Right atrium auricular region (tissue), 2 donors: ENCODE results near the gene CDS1. TPM values are rescaled to one million over a fixed set of nuclear protein-coding genes. Genes with fewer than 3 reads are reported as not detected.

Source experiments
- DNase-seq: peaks from one replicate; pipeline ENCODE4 v3.0.0-alpha.2; 2019; ENCODE audit warnings: low spot score
- H3K27ac ChIP-seq, 2 donors: fragments of 200-600 bp; sonication (generic); 1 replicate in 1 of 2; 2 replicates in 1 of 2; pipeline ENCODE4 v1.5.1; 2016 to 2019
- H3K27me3 ChIP-seq, 2 donors: fragments of 200-600 bp; sonication (generic); one replicate each; pipeline versions ENCODE4 v1.5.1 to v1.6.0; 2017 to 2019
- H3K36me3 ChIP-seq: fragments of 200-600 bp; sonication (generic); one replicate; pipeline ENCODE4 v1.5.1; 2016
- H3K4me1 ChIP-seq, 2 donors: fragments of 200-600 bp; sonication (generic); one replicate each; pipeline versions ENCODE4 v1.5.1 to v1.6.0; 2017 to 2019
- H3K4me3 ChIP-seq, 2 donors: fragments of 200-600 bp; sonication (generic); 1 replicate in 1 of 2; 2 replicates in 1 of 2; pipeline ENCODE4 v1.5.1; 2017 to 2019; ENCODE audit warnings: mild to moderate bottlenecking in 1 of 2, moderate library complexity in 1 of 2
- H3K9me3 ChIP-seq, 2 donors: fragments of 200-600 bp; sonication (generic); one replicate each; pipeline ENCODE4 v1.5.1; 2019
- total RNA-seq, 2 donors: library from RNA; depleted of rRNA; stranded (reverse); fragments of >200 nt; gene quantifications; one replicate each; pipeline ENCODE4 v1.1.0, GENCODE V29; 2016
- TF ChIP-seq, protein P1 (sequence below), 2 donors: fragments of 200-600 bp; sonication (generic); IDR thresholded peaks; one replicate each; pipeline ENCODE4 v1.5.1; 2019; ENCODE audit warnings: antibody characterized with exemption in 2 of 2

Gene CDS1
- total RNA-seq, 2 donors from 2014 or later = 0.30 to 0.98 TPM

DNA sequence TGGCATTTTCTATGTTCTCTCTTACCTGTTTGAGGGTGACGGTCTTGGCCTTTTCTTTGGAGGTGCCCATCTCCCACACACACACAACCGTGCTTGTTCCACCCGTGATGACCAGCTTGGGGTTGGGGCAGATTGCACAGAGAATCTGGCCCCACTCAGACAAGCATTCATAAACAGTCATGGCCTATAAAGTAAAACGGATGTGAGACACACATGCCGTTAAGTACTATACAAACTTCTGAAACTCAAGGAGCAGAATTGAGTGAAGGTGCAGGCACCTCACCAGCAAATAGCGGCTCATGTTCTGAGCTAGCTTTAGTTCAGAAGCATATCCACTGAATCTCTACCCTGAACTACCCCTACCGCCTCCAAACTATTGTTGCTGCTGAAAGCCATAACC is 107.6 kb downstream of the CDS1 start:
- H3K36me3 ChIP-seq = peaks cover 68% of the 10 kb centered on the region
- no peaks in the 10 kb centered on the region for H3K27me3 ChIP-seq
- DNase-seq = no peak
- H3K9me3 ChIP-seq = no peaks in the 10 kb centered on the region
- H3K27ac ChIP-seq = no peak overlapping the region
- H3K4me1 ChIP-seq = peaks cover 0 to 7% of the 10 kb centered on the region in 2 donors
- no peak overlapping the region for H3K4me3 ChIP-seq
- TF ChIP-seq, protein P1, sequence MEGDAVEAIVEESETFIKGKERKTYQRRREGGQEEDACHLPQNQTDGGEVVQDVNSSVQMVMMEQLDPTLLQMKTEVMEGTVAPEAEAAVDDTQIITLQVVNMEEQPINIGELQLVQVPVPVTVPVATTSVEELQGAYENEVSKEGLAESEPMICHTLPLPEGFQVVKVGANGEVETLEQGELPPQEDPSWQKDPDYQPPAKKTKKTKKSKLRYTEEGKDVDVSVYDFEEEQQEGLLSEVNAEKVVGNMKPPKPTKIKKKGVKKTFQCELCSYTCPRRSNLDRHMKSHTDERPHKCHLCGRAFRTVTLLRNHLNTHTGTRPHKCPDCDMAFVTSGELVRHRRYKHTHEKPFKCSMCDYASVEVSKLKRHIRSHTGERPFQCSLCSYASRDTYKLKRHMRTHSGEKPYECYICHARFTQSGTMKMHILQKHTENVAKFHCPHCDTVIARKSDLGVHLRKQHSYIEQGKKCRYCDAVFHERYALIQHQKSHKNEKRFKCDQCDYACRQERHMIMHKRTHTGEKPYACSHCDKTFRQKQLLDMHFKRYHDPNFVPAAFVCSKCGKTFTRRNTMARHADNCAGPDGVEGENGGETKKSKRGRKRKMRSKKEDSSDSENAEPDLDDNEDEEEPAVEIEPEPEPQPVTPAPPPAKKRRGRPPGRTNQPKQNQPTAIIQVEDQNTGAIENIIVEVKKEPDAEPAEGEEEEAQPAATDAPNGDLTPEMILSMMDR (IDR thresholded peaks at IDR 0.05) = no peak

DNA sequence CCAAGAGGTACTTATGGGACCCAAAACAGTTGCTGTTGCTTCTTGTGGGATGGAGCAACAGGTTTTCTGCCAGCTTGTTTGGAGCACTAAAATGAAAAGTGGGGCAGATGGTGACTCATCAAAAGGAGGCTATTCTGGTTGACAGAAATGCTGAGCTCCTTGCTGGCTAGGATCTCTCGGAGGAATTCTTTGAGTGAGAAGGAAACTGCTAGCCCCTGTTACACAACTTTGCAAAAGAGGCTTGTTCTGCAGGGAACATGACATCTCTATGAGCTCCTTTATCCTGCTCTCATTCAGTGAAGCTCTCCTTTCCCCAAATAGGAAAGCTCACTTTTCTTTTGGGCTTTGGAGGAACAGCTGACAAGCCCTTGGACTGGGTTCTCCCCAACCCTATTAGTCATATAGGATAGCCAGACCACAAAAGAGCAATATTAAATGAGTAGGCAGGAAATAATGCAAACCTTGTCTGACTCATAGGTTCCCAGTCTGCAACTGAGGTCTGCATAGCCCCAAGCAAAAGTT is 108.3 kb downstream of the CDS1 start:
- H3K27ac ChIP-seq = no peak overlapping the region
- H3K9me3 ChIP-seq = no peaks in the 10 kb centered on the region
- TF ChIP-seq, protein P1 (IDR thresholded peaks at IDR 0.05) = no peak
- peaks cover 0 to 7% of the 10 kb centered on the region in 2 donors for H3K4me1 ChIP-seq
- H3K27me3 ChIP-seq = no peaks in the 10 kb centered on the region
- DNase-seq = no peak
- no peak overlapping the region for H3K4me3 ChIP-seq
- H3K36me3 ChIP-seq = peaks cover 76% of the 10 kb centered on the region

DNA sequence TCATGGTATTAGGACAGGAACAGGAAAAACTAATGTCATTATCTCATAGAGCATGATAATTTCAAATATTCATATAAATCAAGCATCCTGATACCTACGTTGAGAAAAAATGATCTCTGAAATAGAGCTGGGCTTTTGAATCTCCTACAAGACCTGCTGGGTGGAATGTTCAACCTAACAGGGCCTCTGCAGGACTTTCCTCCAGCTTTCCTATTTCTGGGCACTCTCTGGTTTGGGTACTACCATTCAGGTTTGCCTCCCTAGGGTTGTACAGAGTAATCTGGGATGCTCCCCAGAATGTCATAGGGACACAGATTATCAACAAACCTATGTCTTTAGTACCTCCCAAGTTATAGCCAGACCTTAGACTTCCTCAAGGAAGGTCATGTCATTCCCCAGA is 108.9 kb downstream of the CDS1 start:
- TF ChIP-seq, protein P1 (IDR thresholded peaks at IDR 0.05) = no peak
- Histone ChIP-seq H3K27me3 (no peaks in the 10 kb centered on the region), H3K27ac (no peak overlapping the region), H3K4me3 (no peak overlapping the region), H3K36me3 (peaks cover 79% of the 10 kb centered on the region), H3K4me1 (peaks cover 0 to 7% of the 10 kb centered on the region in 2 donors), H3K9me3 (no peaks in the 10 kb centered on the region)
- DNase-seq = no peak

DNA sequence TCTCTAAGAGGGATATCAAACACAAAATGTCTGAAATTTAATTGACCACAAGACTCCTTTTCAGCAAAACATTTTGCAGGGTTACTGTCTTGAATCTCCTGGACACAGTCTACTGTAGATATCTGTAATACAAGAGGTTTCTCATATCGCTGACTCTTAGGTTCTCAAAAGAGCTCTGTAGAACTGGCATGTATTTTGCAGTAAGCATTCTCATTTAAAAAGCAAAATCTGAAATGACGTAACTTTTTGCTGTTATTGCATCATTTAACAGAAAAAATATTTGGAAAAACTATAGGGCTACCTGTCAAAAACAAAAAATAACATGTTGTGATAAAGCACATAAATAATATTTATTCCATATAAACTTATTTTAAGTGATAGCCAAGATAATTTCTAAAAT is 114.2 kb downstream of the CDS1 start:
- Histone ChIP-seq H3K4me3 (no peak overlapping the region), H3K27ac (no peak overlapping the region), H3K36me3 (peaks cover 75% of the 10 kb centered on the region), H3K4me1 (no peaks in the 10 kb centered on the region), H3K9me3 (no peaks in the 10 kb centered on the region), H3K27me3 (no peaks in the 10 kb centered on the region)
- TF ChIP-seq, protein P1 (IDR thresholded peaks at IDR 0.05) = no peak
- DNase-seq = no peak

DNA sequence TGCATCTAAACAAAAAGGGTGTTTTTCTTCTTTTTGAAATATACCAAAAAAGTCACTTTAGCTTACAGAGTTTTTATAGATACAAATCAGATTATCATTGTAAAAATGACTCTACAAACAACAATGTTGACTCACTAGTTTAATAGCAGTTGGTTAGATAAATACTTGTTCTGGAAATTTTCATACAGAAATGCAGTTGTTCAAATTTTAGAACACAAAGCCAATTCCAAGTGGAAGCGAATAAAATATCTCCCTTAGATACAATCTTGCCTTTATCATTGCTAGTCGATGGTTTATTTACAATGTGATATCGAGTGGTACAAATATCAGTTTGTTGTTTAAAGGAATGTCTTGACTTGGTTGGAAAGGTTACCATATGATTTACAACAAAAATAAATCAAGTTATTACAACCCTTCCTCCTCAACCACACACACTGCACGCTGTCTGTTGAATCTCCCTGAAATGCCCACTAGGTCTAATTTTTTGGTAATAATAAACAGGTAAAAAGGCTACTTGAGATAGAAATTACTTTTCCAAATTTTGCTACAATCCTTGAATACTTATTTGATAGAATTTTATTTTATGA is 114.8 kb downstream of the CDS1 start:
- peaks cover 73% of the 10 kb centered on the region for H3K36me3 ChIP-seq
- TF ChIP-seq, protein P1 (IDR thresholded peaks at IDR 0.05) = no peak

More for the DNA sequence above, 114.8 kb downstream of the CDS1 start:
- no peak for DNase-seq
- no peak overlapping the region for H3K4me3 ChIP-seq
- no peaks in the 10 kb centered on the region for H3K4me1 ChIP-seq
- no peak overlapping the region for H3K27ac ChIP-seq
- no peaks in the 10 kb centered on the region for H3K9me3 ChIP-seq
- H3K27me3 ChIP-seq = no peaks in the 10 kb centered on the region
